ENCODE data around the gene KIAA1958. TPM values are rescaled to one million over a fixed set of nuclear protein-coding genes. Genes with fewer than 3 reads are reported as not detected.

KIAA1958 gene
- total and polyA plus RNA-seq, 2 of the 8 experiments (the other 6 are each of a cell fraction or from before 2014, with no cell fraction given), result 11.4 to 43.8 TPM

DNA sequence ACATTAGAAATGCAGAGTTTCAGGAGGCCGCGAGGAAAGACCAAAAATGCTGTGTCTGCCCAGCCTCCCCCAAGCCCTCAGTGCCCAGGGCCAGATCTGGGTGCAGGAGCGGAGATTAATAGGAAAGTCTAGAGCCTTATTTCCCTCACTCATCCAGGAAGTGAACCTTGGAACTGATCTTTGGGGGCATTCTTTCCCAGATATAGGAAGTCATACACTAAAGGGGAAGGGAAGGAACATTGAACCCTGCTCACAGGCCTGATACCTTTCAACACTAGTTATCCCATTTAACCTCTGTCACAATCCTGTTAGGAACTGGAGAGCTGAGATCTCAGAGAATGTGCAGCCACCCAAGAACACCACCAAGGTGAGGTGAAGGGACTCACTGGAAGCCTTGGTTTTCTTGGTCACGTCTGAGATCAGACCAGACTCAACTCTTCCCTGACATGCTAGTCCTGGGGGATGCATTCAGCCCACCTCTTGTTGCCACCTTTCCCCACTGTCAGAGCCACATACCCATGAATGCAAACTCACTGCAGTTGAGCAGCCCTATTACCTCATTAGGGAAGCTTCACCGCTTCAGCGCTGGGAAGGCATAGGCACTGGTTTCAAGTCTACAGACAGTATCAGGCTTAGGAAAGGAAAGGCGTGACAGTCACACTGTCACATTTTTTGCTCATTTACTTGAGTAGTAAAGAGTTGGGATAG lies 95.0 kb downstream of the KIAA1958 start (continued):
- TF ChIP-seq BACH1 (IDR thresholded peaks at IDR 0.05; ENCODE audit: low read length) (no peak), NRF1 (IDR thresholded peaks at IDR 0.05; ENCODE audit: low read depth, low read length) (no peak), HDAC6 (IDR thresholded peaks at IDR 0.05; ENCODE audit: low read depth, low read length) (no peak), KDM1A (IDR thresholded peaks at IDR 0.05; ENCODE audit: borderline replicate concordance, low read length) (no peak)
- TF ChIP-seq, protein P1, sequence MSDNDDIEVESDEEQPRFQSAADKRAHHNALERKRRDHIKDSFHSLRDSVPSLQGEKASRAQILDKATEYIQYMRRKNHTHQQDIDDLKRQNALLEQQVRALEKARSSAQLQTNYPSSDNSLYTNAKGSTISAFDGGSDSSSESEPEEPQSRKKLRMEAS (IDR thresholded peaks at IDR 0.05), result no peak

All from H1 (cell line).